Peyer's patch (tissue), 4 donors: Measurements from ENCODE around the gene LRRC8B. TPM values are rescaled to one million over a fixed set of nuclear protein-coding genes. Genes with fewer than 3 reads are reported as not detected.

Experiments used
- DNase-seq, 3 donors: peaks; one replicate each; pipeline ENCODE4 v3.0.0-alpha.2; 2017 to 2019
- H3K27ac ChIP-seq, 4 donors: fragments of 200-600 bp; sonication (generic); one replicate each; pipeline ENCODE4 v1.5.1; 2016 to 2019
- H3K27me3 ChIP-seq, 2 donors: fragments of 200-600 bp; sonication (generic); one replicate each; pipeline ENCODE4 v1.5.1; 2019
- H3K36me3 ChIP-seq, 3 donors: fragments of 200-600 bp; sonication (generic); one replicate each; pipeline ENCODE4 v1.5.1; 2016 to 2019
- H3K4me1 ChIP-seq, 4 donors: fragments of 200-600 bp; sonication (generic); one replicate each; pipeline ENCODE4 v1.5.1; 2016 to 2019
- H3K4me3 ChIP-seq, 4 donors: fragments of 200-600 bp; sonication (generic); 1 replicate in 3 of 4; 2 replicates in 1 of 4; pipeline ENCODE4 v1.5.1; 2016 to 2019; ENCODE audit warnings: mild to moderate bottlenecking in 1 of 4
- H3K9me3 ChIP-seq, 4 donors: fragments of 200-600 bp; sonication (generic); one replicate each; pipeline ENCODE4 v1.5.1; 2016 to 2019; ENCODE audit warnings: mild to moderate bottlenecking in 1 of 4
- POLR2A ChIP-seq, 2 donors: fragments of 450-650 bp; IDR thresholded peaks; one replicate each; pipeline ENCODE4 v1.5.1; 2017; ENCODE audit warnings: antibody characterized with exemption in 2 of 2, mild to moderate bottlenecking in 2 of 2, moderate library complexity in 2 of 2
- total RNA-seq, 4 donors: library from RNA; depleted of rRNA; stranded (reverse); fragments of >200 nt; gene quantifications; one replicate each; pipeline ENCODE4 v1.1.0, GENCODE V29; 2016
- TF ChIP-seq, protein P1 (sequence below), 6 experiments: fragments of 450-650 bp in 4 of 6; fragments of 200-600 bp in 2 of 6; sonication (generic) in 1 of 6; IDR thresholded peaks; one replicate each; pipeline ENCODE4 v1.5.1; 2017 to 2019; ENCODE audit warnings: antibody characterized with exemption in 6 of 6, mild to moderate bottlenecking in 3 of 6, moderate library complexity in 1 of 6

LRRC8B gene
- total RNA-seq, 4 donors from 2014 or later: 5.0 to 12.1 (median 7.9) TPM

DNA sequence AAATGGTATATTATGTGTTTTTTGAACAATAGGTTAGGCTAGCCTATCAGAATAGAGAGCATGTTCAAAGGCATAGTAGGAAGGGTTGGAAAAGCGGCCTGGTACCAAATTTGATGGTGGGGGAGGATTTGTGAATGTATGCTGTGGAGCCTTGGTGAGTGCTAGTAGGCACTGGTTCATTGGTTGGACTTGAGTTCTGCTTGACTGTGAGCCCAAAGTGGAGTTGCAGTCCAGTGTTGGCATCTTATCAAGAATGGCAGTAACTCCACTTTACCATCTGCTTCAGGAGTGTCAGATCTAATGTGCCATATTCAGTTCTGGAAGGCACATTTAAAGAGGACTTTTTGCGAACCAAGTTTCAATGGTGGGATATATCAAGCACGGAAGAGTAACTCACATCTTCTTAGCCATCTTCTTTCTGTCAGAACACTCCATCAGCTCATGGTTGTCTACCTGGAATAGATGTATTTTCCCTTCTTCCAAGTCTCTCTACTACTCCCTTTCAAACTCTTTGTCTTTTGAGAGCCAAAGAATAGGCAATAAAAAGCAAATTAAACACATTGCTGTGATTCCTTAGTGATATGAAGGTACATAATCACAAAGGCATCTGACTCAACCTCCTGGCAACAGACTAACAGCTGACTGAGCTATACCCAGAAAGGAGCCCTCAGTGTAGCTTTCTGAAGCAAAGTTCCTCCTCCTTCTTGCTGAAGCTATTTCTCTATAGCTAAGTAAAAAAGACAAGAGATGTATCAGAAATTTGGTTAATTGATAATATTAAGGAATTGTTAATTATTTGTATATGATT lies 21.7 kb downstream of the LRRC8B start:
- Histone ChIP-seq H3K36me3 (no peaks in the 10 kb centered on the region), H3K9me3 (no peaks in the 10 kb centered on the region), H3K27ac (no peak overlapping the region), H3K4me3 (no peak overlapping the region), H3K27me3 (no peaks in the 10 kb centered on the region), H3K4me1 (no peaks in the 10 kb centered on the region)
- TF ChIP-seq, protein P1, sequence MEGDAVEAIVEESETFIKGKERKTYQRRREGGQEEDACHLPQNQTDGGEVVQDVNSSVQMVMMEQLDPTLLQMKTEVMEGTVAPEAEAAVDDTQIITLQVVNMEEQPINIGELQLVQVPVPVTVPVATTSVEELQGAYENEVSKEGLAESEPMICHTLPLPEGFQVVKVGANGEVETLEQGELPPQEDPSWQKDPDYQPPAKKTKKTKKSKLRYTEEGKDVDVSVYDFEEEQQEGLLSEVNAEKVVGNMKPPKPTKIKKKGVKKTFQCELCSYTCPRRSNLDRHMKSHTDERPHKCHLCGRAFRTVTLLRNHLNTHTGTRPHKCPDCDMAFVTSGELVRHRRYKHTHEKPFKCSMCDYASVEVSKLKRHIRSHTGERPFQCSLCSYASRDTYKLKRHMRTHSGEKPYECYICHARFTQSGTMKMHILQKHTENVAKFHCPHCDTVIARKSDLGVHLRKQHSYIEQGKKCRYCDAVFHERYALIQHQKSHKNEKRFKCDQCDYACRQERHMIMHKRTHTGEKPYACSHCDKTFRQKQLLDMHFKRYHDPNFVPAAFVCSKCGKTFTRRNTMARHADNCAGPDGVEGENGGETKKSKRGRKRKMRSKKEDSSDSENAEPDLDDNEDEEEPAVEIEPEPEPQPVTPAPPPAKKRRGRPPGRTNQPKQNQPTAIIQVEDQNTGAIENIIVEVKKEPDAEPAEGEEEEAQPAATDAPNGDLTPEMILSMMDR (IDR thresholded peaks at IDR 0.05): no peak
- TF ChIP-seq POLR2A (IDR thresholded peaks at IDR 0.05): no peak
- no peak for DNase-seq

GRCh38 chr1:89546934-89547562 lies 22.4 kb downstream of the LRRC8B start:
- Histone ChIP-seq H3K27me3 (no peaks in the 10 kb centered on the region), H3K4me3 (no peak overlapping the region), H3K4me1 (peaks cover 0 to under 1% (median 0%) of the 10 kb centered on the region in 4 donors), H3K27ac (no peak overlapping the region), H3K9me3 (no peaks in the 10 kb centered on the region), H3K36me3 (no peaks in the 10 kb centered on the region)
- no peak for DNase-seq
- TF ChIP-seq, protein P1 (IDR thresholded peaks at IDR 0.05): no peak
- no peak for TF ChIP-seq POLR2A (IDR thresholded peaks at IDR 0.05)

- H3K27ac ChIP-seq: no peak overlapping the region
- H3K9me3 ChIP-seq: no peaks in the 10 kb centered on the region
- no peak for TF ChIP-seq POLR2A (IDR thresholded peaks at IDR 0.05)
- TF ChIP-seq, protein P1 (IDR thresholded peaks at IDR 0.05): no peak
- no peaks in the 10 kb centered on the region for H3K27me3 ChIP-seq
- peaks cover 0 to 4% (median 0%) of the 10 kb centered on the region in 4 donors for H3K4me1 ChIP-seq
- no peak for DNase-seq
- H3K36me3 ChIP-seq: no peaks in the 10 kb centered on the region
- no peak overlapping the region for H3K4me3 ChIP-seq
Observed at GRCh38 chr1:89547563-89548116, 23.0 kb downstream of the LRRC8B start.

DNA sequence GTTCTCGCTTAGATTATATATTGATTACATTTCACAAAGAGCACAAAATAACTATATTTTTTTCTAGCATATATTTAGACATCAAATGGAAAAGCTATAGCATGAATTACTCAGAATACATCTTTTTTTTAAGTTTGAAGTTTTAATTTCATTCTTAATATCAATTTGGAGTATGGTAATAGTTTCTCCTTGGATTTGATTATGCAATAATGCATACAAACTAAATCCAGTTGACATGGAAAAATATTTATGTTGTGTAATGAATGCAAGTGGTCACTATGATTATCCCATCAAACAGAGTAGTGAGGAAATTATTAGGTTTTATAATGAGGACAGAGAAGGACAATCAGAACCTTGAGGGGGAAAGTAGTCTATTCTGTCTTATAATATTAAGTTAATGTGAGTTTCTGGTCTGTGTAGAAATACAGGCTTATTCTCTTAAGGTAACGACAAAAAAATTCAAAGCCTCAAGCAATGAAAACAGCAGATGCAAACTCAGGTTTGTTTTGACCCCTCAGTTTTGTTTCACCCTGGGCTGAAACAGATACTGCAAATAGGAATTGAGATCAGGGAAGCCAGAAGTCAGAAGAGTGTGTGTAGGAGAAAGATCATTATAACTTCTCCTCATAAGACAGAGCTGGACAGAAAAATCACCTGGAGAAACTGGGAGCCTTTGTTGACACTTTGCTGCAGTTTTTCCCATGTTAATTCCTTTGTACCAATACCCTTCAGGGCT lies 23.7 kb downstream of the LRRC8B start:
- Histone ChIP-seq H3K36me3 (no peaks in the 10 kb centered on the region), H3K27me3 (no peaks in the 10 kb centered on the region), H3K9me3 (no peaks in the 10 kb centered on the region), H3K27ac (no peak overlapping the region), H3K4me1 (peaks cover 0 to 5% (median 2%) of the 10 kb centered on the region in 4 donors), H3K4me3 (no peak overlapping the region)
- no peak for TF ChIP-seq POLR2A (IDR thresholded peaks at IDR 0.05)
- TF ChIP-seq, protein P1 (IDR thresholded peaks at IDR 0.05): no peak
- no peak for DNase-seq

DNA sequence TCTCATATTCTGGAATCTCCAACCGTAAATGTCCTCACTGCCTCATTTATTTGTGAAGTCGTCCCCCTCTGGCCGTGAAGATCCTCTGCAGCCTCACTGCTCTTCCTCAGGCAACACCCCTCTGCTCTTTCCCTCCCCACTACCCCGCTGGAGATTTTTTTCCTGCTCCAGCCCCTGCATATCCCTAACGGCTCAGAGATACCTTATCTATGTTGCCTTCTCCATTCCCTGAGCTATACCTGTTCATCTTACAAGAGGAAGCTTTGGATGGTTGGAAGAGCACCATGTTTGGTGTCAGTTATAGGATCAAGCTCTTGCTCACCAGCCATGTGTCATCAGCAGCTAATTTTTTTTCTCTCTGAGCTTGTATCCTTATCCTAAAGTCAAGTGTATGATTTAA lies 26.4 kb downstream of the LRRC8B start:
- H3K27ac ChIP-seq: no peak overlapping the region
- H3K27me3 ChIP-seq: no peaks in the 10 kb centered on the region
- no peaks in the 10 kb centered on the region for H3K36me3 ChIP-seq
- H3K4me1 ChIP-seq: peaks cover 0 to 7% (median 2%) of the 10 kb centered on the region in 4 donors
- TF ChIP-seq, protein P1 (IDR thresholded peaks at IDR 0.05): no peak
- TF ChIP-seq POLR2A (IDR thresholded peaks at IDR 0.05): no peak
- no peak for DNase-seq
- H3K9me3 ChIP-seq: no peaks in the 10 kb centered on the region
- no peak overlapping the region for H3K4me3 ChIP-seq
